Neural crest cell (in vitro differentiated cells): Measurements from ENCODE around the gene DEDD2. TPM values are rescaled to one million over a fixed set of nuclear protein-coding genes. Genes with fewer than 3 reads are reported as not detected.

Experiments used
- DNase-seq: peaks from one replicate; pipeline ENCODE4 v3.0.0; 2021; ENCODE audit warnings: low read depth, mixed read lengths, low spot score
- H3K27ac Mint-ChIP-seq: one replicate; pipeline ENCODE4 v1.8.0; 2021; ENCODE audit warnings: mild to moderate bottlenecking, mixed read lengths; ENCODE audit not compliant: unreplicated experiment
- H3K27me3 Mint-ChIP-seq: 2 replicates; pipeline ENCODE4 v1.8.0; 2021; ENCODE audit warnings: low read depth, mild to moderate bottlenecking, mixed read lengths
- H3K36me3 Mint-ChIP-seq: 2 replicates; pipeline ENCODE4 v1.8.0; 2021; ENCODE audit warnings: low read depth, mild to moderate bottlenecking, mixed read lengths
- H3K4me1 Mint-ChIP-seq: 2 replicates; pipeline ENCODE4 v1.8.0; 2021; ENCODE audit warnings: mixed read lengths
- H3K4me3 Mint-ChIP-seq: one replicate; pipeline ENCODE4 v1.8.0; 2021; ENCODE audit warnings: mild to moderate bottlenecking, mixed read lengths
- H3K9me3 Mint-ChIP-seq: 2 replicates; pipeline ENCODE4 v1.8.0; 2021; ENCODE audit warnings: mixed read lengths
- total RNA-seq: library from RNA; stranded (reverse); gene quantifications from 2 replicates; pipeline ENCODE4 v1.2.1, GENCODE V29; 2021
- TF ChIP-seq, protein P1 (sequence below): fragments of 200-600 bp; sonication (generic); conservative IDR thresholded peaks from 2 replicates; pipeline ENCODE4 v1.5.0; 2021; ENCODE audit warnings: antibody characterized with exemption, mild to moderate bottlenecking

DEDD2 gene
- total RNA-seq, 1 donor from 2014 or later = 21.5 TPM

DNA sequence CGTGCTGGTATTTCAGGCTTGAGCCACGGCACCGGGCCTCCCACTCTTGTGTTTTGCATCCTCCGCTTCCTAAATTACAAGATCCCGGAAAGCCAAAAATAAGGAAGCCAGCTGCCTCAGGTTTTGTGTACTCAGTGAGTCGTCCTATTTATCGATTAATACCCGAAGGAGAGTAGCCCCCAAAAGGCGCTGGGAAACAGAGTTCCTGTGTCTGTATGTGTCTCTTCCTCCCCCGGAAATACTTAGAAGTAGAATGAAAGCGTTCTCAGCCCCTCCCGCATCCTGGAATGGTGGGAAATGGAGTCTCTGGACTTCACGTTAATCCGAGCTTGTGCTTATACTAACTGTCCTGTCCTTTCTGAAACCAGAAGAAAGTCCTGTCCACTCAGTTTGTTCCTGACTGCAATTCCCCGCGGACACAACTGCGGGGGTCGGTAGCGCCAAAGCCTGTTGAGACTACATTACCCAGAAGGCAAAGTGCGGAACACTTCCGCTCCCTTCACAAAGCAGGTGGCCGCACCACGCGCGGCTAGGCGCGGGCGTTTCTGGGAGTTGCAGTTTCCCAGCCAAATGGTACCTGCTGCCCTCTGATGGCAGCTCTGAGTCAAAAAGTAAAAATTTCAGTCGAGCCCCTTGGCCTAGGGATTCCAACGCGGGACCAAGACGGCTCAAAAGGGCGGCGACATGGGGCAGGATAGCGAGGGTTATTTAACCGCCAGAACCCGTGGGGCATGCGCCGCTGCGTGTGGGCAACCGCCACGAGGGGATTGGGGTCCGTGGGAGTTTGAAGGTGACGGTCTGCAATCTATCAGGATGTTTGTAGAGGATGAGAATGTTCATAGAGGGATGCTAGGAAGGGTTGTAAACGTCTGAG lies 27.1 kb upstream of the DEDD2 start:
- peaks cover 16% of the 10 kb centered on the region for H3K27me3 Mint-ChIP-seq
- TF ChIP-seq, protein P1, sequence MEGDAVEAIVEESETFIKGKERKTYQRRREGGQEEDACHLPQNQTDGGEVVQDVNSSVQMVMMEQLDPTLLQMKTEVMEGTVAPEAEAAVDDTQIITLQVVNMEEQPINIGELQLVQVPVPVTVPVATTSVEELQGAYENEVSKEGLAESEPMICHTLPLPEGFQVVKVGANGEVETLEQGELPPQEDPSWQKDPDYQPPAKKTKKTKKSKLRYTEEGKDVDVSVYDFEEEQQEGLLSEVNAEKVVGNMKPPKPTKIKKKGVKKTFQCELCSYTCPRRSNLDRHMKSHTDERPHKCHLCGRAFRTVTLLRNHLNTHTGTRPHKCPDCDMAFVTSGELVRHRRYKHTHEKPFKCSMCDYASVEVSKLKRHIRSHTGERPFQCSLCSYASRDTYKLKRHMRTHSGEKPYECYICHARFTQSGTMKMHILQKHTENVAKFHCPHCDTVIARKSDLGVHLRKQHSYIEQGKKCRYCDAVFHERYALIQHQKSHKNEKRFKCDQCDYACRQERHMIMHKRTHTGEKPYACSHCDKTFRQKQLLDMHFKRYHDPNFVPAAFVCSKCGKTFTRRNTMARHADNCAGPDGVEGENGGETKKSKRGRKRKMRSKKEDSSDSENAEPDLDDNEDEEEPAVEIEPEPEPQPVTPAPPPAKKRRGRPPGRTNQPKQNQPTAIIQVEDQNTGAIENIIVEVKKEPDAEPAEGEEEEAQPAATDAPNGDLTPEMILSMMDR = peak; percentile 65
- peak; percentile 86 for DNase-seq
- H3K9me3 Mint-ChIP-seq = no peaks in the 10 kb centered on the region
- peak overlapping the region; percentile 92 for H3K4me3 Mint-ChIP-seq
- peaks cover 54% of the 10 kb centered on the region for H3K4me1 Mint-ChIP-seq
- H3K36me3 Mint-ChIP-seq = peaks cover 2% of the 10 kb centered on the region
- H3K27ac Mint-ChIP-seq = peak overlapping the region; percentile 99

DNA sequence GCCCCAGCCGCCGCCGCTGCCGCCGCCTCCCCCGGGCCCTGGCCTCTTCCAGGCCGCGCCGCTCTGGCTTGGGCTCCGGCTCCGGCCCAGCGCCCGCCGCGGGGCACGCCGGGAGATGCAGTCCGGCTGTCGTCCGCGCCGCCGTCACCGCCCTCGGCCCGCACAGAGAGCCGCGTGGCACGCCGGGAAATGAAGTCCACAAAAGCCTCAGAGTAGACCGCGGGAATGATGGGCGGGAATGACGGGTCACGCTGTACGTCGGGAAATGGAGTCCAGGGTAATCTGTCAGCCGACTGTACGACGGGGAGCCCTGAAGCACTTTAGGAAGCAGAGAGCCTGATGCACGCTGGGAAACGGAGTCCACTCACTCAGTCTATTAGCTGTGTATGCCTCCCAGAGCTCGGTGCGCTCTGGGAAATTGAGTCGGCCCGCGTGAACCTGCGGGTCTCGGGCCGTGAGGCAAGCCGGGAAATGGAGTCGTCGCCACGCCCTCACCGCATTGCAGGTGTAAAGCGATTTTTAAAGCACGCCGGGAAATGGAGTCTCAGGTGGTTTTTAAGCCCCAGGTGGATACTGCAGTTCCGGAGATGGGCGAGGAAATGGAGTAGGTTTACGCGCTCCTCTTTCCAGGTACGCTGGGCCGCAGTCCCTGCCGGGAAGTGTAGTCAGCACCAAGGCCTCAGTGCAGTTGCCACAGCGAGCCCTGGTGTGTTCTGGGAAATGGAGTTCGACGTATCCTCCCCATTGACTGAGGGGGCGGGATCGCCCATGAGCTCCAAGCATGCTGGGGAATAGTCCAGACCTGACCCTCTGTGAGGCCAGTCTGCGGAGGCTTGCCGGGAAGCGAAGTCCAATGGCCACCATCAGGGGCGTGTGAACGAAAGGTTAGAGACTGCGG lies 25.3 kb upstream of the DEDD2 start, which contains the start of gene GSK3A:
Gene GSK3A, minus strand, starts transcription at position 91 of the 898 bp plus-strand sequence. CDS start 137 bp downstream, outside the sequence.
- Mint-ChIP-seq H3K4me1 (peaks cover 58% of the 10 kb centered on the region), H3K9me3 (no peaks in the 10 kb centered on the region), H3K36me3 (peaks cover 3% of the 10 kb centered on the region), H3K4me3 (peak within 1 kb of the TSS; percentile 92), H3K27me3 (peaks cover 16% of the 10 kb centered on the region), H3K27ac (peak within 1 kb of the TSS; percentile 96)
- peak; percentile 90 for DNase-seq
- TF ChIP-seq, protein P1 = no peak

DNA sequence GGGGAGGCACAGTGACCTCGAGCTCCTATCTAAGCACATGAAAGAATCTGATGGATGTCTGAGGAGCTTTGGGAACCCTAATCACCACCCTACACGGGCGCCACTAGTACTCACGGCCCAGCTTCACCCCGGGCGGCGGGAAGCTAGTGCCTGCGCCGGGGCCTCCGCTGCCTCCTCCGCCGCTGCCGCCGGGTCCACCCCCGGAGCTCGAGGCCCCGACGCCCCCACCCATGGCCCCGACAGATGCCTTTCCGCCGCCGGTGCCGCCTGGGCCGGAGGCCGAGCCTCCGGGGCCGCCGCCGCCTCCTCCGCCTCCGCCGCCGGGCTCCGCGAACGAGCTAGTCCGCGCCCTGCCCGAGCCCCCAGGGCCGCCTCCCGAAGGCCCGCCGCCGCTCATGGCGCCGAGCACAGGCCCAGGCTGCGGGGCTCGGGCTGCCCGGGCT lies 24.6 kb upstream of the DEDD2 start:
- peak overlapping the region; percentile 96 for H3K27ac Mint-ChIP-seq
- peak overlapping the region; percentile 92 for H3K4me3 Mint-ChIP-seq
- no peaks in the 10 kb centered on the region for H3K9me3 Mint-ChIP-seq
- peaks cover 58% of the 10 kb centered on the region for H3K4me1 Mint-ChIP-seq
- TF ChIP-seq, protein P1 = no peak
- DNase-seq = no peak
- peaks cover 3% of the 10 kb centered on the region for H3K36me3 Mint-ChIP-seq
- peaks cover 16% of the 10 kb centered on the region for H3K27me3 Mint-ChIP-seq

DNA sequence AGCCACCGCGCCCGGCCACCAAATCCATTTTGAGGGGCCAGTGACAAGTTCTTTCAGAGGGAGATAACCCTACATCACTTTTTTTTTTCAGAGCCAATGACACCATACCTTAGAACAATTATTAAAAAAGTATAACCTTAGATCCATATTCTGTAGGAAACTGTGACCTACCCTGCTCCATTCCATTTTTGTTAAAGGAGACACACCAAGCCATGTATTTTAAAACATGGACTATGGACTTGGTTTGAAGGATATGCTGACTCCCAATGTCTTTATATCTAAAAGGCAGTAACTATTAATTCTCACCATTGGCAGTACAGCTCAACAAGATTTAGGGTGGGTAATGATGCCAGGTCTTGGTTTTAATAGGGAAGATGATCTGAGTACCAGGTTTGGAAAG lies 23.8 kb upstream of the DEDD2 start:
- Mint-ChIP-seq H3K9me3 (no peaks in the 10 kb centered on the region), H3K36me3 (peaks cover 7% of the 10 kb centered on the region), H3K4me1 (peaks cover 54% of the 10 kb centered on the region), H3K27ac (no peak overlapping the region), H3K27me3 (peaks cover 16% of the 10 kb centered on the region), H3K4me3 (peak overlapping the region; percentile 92)
- TF ChIP-seq, protein P1 = no peak
- DNase-seq = no peak

DNA sequence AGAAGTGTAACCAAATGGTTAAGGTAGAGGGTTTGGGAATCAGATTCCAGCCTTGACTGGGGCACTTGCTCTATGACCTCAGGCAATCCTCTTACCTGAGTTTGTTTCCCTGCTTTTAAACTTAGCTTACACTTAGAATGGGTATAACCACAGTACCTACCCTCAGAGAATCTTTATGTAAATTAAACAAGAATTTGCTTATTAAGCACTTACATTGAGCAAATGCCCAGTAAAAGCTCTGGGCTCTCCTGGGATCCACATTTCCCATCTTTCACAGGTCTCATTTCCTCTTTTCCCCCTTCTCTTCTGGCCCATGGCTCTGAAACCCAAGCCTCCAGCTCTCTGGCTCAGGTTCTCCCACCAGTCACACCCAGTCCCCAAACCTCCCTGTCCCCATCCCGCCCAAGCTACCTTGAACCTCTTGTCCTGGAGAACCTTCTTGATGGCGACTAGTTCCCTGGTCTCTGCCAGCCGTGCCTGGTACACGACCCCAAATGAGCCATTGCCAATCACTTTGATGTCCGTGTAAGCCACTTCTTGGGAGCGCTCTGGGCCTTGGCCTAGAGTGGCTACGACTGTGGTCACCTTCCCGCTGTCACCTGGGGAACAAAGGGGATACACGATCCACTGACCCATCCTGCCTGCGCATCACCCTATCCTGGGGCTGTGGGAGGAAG lies 22.2 kb upstream of the DEDD2 start:
- H3K36me3 Mint-ChIP-seq = peaks cover 12% of the 10 kb centered on the region
- H3K4me1 Mint-ChIP-seq = peaks cover 40% of the 10 kb centered on the region
- H3K4me3 Mint-ChIP-seq = peak overlapping the region; percentile 92
- H3K27ac Mint-ChIP-seq = peak overlapping the region; percentile 63
- peaks cover 10% of the 10 kb centered on the region for H3K27me3 Mint-ChIP-seq
- no peaks in the 10 kb centered on the region for H3K9me3 Mint-ChIP-seq
- TF ChIP-seq, protein P1 = no peak
- DNase-seq = no peak
